ENCODE data around the gene KRTAP2-2. TPM values are rescaled to one million over a fixed set of nuclear protein-coding genes. Genes with fewer than 3 reads are reported as not detected.

KRTAP2-2 gene
- total RNA-seq, 1 experiment from 2014 or later: not detected

DNA sequence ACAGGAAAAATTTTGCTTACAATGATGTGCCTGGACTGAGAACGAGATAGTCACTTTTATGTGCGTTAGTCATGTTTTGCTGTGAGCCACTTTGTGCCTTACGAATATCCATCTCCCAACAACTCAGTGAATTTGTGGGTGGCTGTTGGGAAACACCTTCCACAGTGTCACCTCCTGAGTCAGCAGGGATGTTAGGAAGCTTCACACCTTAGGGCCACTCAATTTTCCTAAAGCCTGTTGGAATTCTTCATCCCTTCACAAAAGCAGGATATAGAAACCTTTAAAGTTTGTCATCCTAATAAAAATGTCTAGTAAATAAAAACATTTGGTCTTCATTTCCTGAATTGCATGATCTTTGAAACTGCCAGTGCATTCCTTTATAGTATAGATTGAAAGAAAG lies 41.8 kb downstream of the KRTAP2-2 start:
- TF ChIP-seq, protein P1, sequence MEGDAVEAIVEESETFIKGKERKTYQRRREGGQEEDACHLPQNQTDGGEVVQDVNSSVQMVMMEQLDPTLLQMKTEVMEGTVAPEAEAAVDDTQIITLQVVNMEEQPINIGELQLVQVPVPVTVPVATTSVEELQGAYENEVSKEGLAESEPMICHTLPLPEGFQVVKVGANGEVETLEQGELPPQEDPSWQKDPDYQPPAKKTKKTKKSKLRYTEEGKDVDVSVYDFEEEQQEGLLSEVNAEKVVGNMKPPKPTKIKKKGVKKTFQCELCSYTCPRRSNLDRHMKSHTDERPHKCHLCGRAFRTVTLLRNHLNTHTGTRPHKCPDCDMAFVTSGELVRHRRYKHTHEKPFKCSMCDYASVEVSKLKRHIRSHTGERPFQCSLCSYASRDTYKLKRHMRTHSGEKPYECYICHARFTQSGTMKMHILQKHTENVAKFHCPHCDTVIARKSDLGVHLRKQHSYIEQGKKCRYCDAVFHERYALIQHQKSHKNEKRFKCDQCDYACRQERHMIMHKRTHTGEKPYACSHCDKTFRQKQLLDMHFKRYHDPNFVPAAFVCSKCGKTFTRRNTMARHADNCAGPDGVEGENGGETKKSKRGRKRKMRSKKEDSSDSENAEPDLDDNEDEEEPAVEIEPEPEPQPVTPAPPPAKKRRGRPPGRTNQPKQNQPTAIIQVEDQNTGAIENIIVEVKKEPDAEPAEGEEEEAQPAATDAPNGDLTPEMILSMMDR (IDR thresholded peaks at IDR 0.05; ENCODE audit: unreplicated experiment): no peak
- intact Hi-C loops (cut with micrococcal nuclease; ENCODE audit: unreplicated experiment): no loop called here
- no peak for DNase-seq
- H3K27ac Mint-ChIP-seq (ENCODE audit: unreplicated experiment): peak overlapping the region; percentile 6
- CTCF ChIA-PET: interaction anchor here (1.1 to 2.2 kb wide), 4 partner anchors 13 to 78 kb away, joined by 3 to 6 read pairs (median 4); partner anchors contain the start of gene KRTAP2-3
- no peak overlapping the region for H3K4me3 Mint-ChIP-seq (ENCODE audit: low read depth, unreplicated experiment)
- peaks cover 63% of the 10 kb centered on the region for H3K4me1 Mint-ChIP-seq (ENCODE audit: low read depth, unreplicated experiment)
- H3K27me3 Mint-ChIP-seq (ENCODE audit: unreplicated experiment): no peaks in the 10 kb centered on the region
- H3K9me3 Mint-ChIP-seq (ENCODE audit: low read depth, unreplicated experiment): peaks cover 4% of the 10 kb centered on the region
- H3K36me3 Mint-ChIP-seq (ENCODE audit: insufficient read depth, unreplicated experiment): no peaks in the 10 kb centered on the region
- no TSS peak for BruUV-seq (replicated peaks)

DNA sequence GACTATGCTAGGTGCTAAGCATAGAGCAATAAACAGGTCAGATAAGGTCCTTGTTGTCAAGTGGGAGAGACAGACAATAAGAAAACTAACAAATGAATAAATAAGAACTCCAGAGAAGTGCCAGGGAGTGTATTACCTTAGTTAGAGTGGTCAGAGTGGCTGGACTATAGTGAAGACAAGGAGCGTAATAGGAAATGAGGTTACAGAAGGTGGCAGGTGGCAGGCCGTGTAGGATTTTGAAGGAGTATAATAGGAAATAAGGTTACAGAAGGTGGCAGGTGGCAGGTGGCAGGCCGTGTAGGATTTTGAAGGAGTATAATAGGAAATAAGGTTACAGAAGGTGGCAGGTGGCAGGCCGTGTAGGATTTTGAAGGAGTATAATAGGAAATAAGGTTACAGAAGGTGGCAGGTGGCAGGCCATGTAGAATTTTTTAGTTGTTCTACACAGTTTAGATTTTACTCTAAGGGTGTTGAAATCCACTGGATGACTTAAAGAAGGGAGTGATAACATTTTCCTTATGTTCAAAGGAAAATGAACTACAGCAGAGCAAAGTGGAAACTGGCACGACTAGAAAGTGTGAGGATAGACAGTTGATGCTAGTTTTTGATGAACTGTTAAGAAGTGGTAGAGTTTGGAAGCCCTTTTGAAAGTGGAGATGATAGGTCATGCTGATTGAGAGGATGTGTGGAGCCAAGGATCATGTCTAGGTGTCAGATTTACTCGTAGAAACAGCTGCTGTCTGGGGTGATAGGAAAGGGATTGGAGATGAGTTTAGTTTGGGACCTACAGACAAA lies 42.5 kb downstream of the KRTAP2-2 start:
- H3K4me3 Mint-ChIP-seq (ENCODE audit: low read depth, unreplicated experiment): no peak overlapping the region
- H3K36me3 Mint-ChIP-seq (ENCODE audit: insufficient read depth, unreplicated experiment): no peaks in the 10 kb centered on the region
- TF ChIP-seq, protein P1 (IDR thresholded peaks at IDR 0.05; ENCODE audit: unreplicated experiment): no peak
- peaks cover 66% of the 10 kb centered on the region for H3K4me1 Mint-ChIP-seq (ENCODE audit: low read depth, unreplicated experiment)
- BruUV-seq (replicated peaks): no TSS peak
- H3K9me3 Mint-ChIP-seq (ENCODE audit: low read depth, unreplicated experiment): peaks cover 4% of the 10 kb centered on the region
- H3K27me3 Mint-ChIP-seq (ENCODE audit: unreplicated experiment): no peaks in the 10 kb centered on the region
- H3K27ac Mint-ChIP-seq (ENCODE audit: unreplicated experiment): peak overlapping the region; percentile 6
- no peak for DNase-seq
- CTCF ChIA-PET: interaction anchor here (1.1 to 1.8 kb wide), 3 partner anchors 13 to 66 kb away, joined by 3 to 5 read pairs (median 3); partner anchors contain the start of gene KRTAP2-3
- intact Hi-C loops (cut with micrococcal nuclease; ENCODE audit: unreplicated experiment): no loop called here

DNA sequence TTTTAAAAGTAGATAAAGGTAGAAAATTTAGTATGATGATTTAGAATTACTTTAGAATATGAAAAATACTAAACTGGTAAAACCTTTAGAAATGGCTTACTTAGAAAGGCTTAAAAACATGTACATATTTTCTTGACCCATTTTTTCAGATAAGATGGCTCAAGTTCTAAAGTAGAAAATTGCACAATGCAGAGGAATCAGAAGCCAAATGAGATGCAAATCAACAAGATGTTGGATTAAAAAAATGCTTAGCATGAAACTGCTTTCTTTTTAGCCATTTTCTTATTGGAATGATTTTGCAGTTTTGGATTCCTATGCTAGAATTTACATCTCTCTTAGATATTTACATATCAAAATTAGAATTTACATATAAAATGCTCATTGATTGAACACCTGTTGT lies 44.6 kb downstream of the KRTAP2-2 start:
- intact Hi-C loops (cut with micrococcal nuclease; ENCODE audit: unreplicated experiment): no loop called here

DNA sequence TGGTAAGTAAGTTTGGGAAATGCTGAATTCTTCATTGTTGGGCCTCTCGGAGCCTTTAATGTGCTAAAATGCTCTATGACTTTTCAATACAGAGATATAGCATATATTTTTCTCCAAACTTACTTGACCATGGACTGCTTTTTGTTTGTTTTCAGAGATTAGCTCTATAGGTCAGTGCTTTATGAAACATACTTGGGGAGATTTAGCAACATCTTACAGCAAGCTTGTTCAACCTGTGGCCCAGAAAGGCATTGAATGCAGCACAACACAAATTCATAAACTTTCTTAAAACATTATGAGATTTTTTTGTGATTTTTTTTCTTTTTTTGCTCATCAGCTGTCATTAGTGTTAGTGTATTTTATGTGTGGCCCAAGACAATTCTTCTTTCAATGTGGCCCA lies 45.1 kb downstream of the KRTAP2-2 start:
- H3K36me3 Mint-ChIP-seq (ENCODE audit: insufficient read depth, unreplicated experiment): no peaks in the 10 kb centered on the region
- no peaks in the 10 kb centered on the region for H3K27me3 Mint-ChIP-seq (ENCODE audit: unreplicated experiment)
- TF ChIP-seq, protein P1 (IDR thresholded peaks at IDR 0.05; ENCODE audit: unreplicated experiment): no peak
- H3K4me3 Mint-ChIP-seq (ENCODE audit: low read depth, unreplicated experiment): no peak overlapping the region
- H3K27ac Mint-ChIP-seq (ENCODE audit: unreplicated experiment): no peak overlapping the region
- peaks cover 47% of the 10 kb centered on the region for H3K4me1 Mint-ChIP-seq (ENCODE audit: low read depth, unreplicated experiment)
- no peak for DNase-seq
- peaks cover 4% of the 10 kb centered on the region for H3K9me3 Mint-ChIP-seq (ENCODE audit: low read depth, unreplicated experiment)
- CTCF ChIA-PET: interaction anchor here (0.6 to 1.7 kb wide), 13 partner anchors 10 to 206 kb away, joined by 3 to 6 read pairs (median 4); partner anchors contain the start of genes KRT23, KRT40 and KRTAP2-3
- BruUV-seq (replicated peaks): no TSS peak
- intact Hi-C loops (cut with micrococcal nuclease; ENCODE audit: unreplicated experiment): no loop called here

More for the DNA sequence above, 44.6 kb downstream of the KRTAP2-2 start:
- TF ChIP-seq, protein P1 (IDR thresholded peaks at IDR 0.05; ENCODE audit: unreplicated experiment): no peak
- BruUV-seq (replicated peaks): no TSS peak
- Mint-ChIP-seq H3K36me3 (ENCODE audit: insufficient read depth, unreplicated experiment) (no peaks in the 10 kb centered on the region), H3K4me1 (ENCODE audit: low read depth, unreplicated experiment) (peaks cover 52% of the 10 kb centered on the region), H3K9me3 (ENCODE audit: low read depth, unreplicated experiment) (peaks cover 4% of the 10 kb centered on the region), H3K27ac (ENCODE audit: unreplicated experiment) (no peak overlapping the region), H3K27me3 (ENCODE audit: unreplicated experiment) (no peaks in the 10 kb centered on the region), H3K4me3 (ENCODE audit: low read depth, unreplicated experiment) (no peak overlapping the region)
- DNase-seq: no peak
- CTCF ChIA-PET: interaction anchor here (0.6 to 1.7 kb wide), 6 partner anchors 10 to 101 kb away, joined by 3 to 6 read pairs (median 4); partner anchors contain the start of gene KRT23
